SK-N-SH (cell line): Measurements from ENCODE around the gene RFK.

Experiments
- CTCF ChIP-seq: fragments of 200-600 bp; sonication (generic); IDR thresholded peaks from 2 replicates; pipeline ENCODE4 v1.6.1; 2017; ENCODE audit warnings: antibody characterized with exemption, mild to moderate bottlenecking, moderate library complexity
- JUND ChIP-seq: IDR thresholded peaks from 2 replicates; pipeline ENCODE4 v1.4.0; 2012
- MXI1 ChIP-seq: IDR thresholded peaks from 2 replicates; pipeline ENCODE4 v1.6.1; 2012; ENCODE audit warnings: mild to moderate bottlenecking, low read depth, low read length, improper control_type of control experiment
- NRF1 ChIP-seq: IDR thresholded peaks from 2 replicates; pipeline ENCODE4 v1.6.1; 2012; ENCODE audit warnings: low read depth, mild to moderate bottlenecking, low read length
- PBX3 ChIP-seq: IDR thresholded peaks from 2 replicates; pipeline ENCODE4; 2012
- POLR2AphosphoS5 ChIP-seq: IDR thresholded peaks from 2 replicates; pipeline ENCODE4 v1.6.1; 2012; ENCODE audit warnings: low read depth, low read length
- RCOR1 ChIP-seq: fragments of 150-350 bp; IDR thresholded peaks from 2 replicates; pipeline ENCODE4 v1.6.1; 2017; ENCODE audit warnings: antibody characterized with exemption, low read length
- REST ChIP-seq: IDR thresholded peaks from 2 replicates; pipeline ENCODE4 v1.6.1; 2012; ENCODE audit warnings: mild to moderate bottlenecking, low read depth, low read length, moderate library complexity
- RFX5 ChIP-seq: IDR thresholded peaks from 2 replicates; pipeline ENCODE4 v1.6.1; 2012; ENCODE audit warnings: mild to moderate bottlenecking, improper control_type of control experiment, low read length
- SIN3A ChIP-seq: IDR thresholded peaks from 2 replicates; pipeline ENCODE4 v1.6.1; 2012; ENCODE audit warnings: low read depth, mild to moderate bottlenecking, low read length, moderate library complexity, borderline replicate concordance
- TCF12 ChIP-seq: IDR thresholded peaks from 2 replicates; pipeline ENCODE4 v1.4.0; 2012

- no peak for TF ChIP-seq REST
- TF ChIP-seq NRF1, result no peak
- no peak for TF ChIP-seq POLR2AphosphoS5
- TF ChIP-seq CTCF, result no peak
- no peak for TF ChIP-seq JUND
- no peak for TF ChIP-seq TCF12
- no peak for TF ChIP-seq SIN3A
- TF ChIP-seq RFX5, result no peak
- TF ChIP-seq RCOR1, result no peak
- TF ChIP-seq MXI1, result no peak
- no peak for TF ChIP-seq PBX3
Measured at GRCh38 chr9:76357555-76357954, 36.7 kb downstream of the RFK start.
